ENCODE measurements around the gene ACTR6. TPM values are rescaled to one million over a fixed set of nuclear protein-coding genes. Genes with fewer than 3 reads are reported as not detected.

The ACTR6 gene
- total RNA-seq, 1 experiment from 2014 or later, result 34.9 TPM

DNA sequence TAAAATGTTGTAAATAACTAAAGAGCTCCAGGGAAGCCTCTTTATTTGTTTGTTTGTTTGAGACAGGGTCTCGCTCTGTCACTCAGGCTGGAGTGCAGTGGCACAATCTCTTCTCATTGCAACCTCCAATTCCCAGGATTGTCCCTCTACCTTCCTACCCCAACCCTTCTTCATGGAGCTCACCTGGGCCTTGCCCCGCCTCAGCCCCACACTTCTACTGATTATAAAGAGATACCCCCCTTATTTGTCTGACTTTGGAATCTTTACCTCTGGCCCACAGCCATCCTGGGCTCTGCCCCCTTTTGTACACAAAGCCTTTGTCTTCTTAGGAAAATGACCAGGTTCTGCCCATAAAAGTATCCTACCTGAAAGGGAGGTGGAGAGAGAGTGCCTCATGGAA is 48.8 kb upstream of the ACTR6 start:
- no peak overlapping the region for H3K4ac ChIP-seq (ENCODE audit: low read depth, low read length)
- no peak overlapping the region for H2BK120ac ChIP-seq (ENCODE audit: low read depth, low read length, poor library complexity, severe bottlenecking)
- Mint-ChIP-seq H3K4me1 (peaks cover 35 to 41% of the 10 kb centered on the region in 2 experiments), H3K4me3 (peak overlapping the region in 1 of 2 experiments; percentile 0; a peak in 1 of 5 replicates), H3K27me3 (ENCODE audit: low read depth) (no peaks in the 10 kb centered on the region), H3K9me3 (no peaks in the 10 kb centered on the region), H3K27ac (peak overlapping the region; percentile 91 to 98 (median 95)), H3K36me3 (ENCODE audit: insufficient read depth in 1 of 3, low read depth in 3 of 3) (peaks cover 0 to 2% (median 0%) of the 10 kb centered on the region in 3 experiments; a peak in 2 of 7 replicates)
- peaks cover 4% of the 10 kb centered on the region; the same call in 1 of the 2 replicates for H3K4me1 ChIP-seq (ENCODE audit: insufficient read depth, low read length)
- no peak overlapping the region for H4K8ac ChIP-seq (replicated peaks; ENCODE audit: insufficient read length, low read depth, low read length)
- H3K9me3 ChIP-seq (ENCODE audit: control insufficient read depth, low read depth, low read length), result no peaks in the 10 kb centered on the region
- peak overlapping the region; percentile 21 for H3K4me2 ChIP-seq (ENCODE audit: insufficient read depth, insufficient read length, low read length)
- no peak overlapping the region for H4K91ac ChIP-seq (ENCODE audit: insufficient read length, low read depth, low read length)
- H3T11ph ChIP-seq (ENCODE audit: low read length), result no peak overlapping the region
- no peak overlapping the region for H2BK20ac ChIP-seq (ENCODE audit: low read depth, low read length, poor library complexity, severe bottlenecking)
- H2AFZ ChIP-seq (ENCODE audit: low read length), result no peak overlapping the region
- H3K27me3 ChIP-seq (ENCODE audit: insufficient read depth, low read length), result no peaks in the 10 kb centered on the region
- H4K20me1 ChIP-seq (ENCODE audit: control insufficient read depth, insufficient read depth, insufficient read length), result no peaks in the 10 kb centered on the region
- H3K79me1 ChIP-seq (ENCODE audit: insufficient read depth, low read depth, low read length, poor library complexity, severe bottlenecking), result no peaks in the 10 kb centered on the region
- no peaks in the 10 kb centered on the region for H3K23me2 ChIP-seq (ENCODE audit: insufficient read length, low read depth, low read length, poor library complexity, severe bottlenecking)
- no peak overlapping the region for H2AK5ac ChIP-seq (ENCODE audit: insufficient read length, low read length)
- WGBS (ENCODE audit: extremely low coverage, insufficient read length, low lambda C conversion rate), result no CpG with 5 or more reads among the region's 2 CpGs
- DNase-seq, result peak; percentile 58
- no peaks in the 10 kb centered on the region for H3K79me2 ChIP-seq (ENCODE audit: insufficient read depth, low read length)
- H2BK5ac ChIP-seq (ENCODE audit: insufficient read length, low read length), result no peak overlapping the region
- H3K56ac ChIP-seq (ENCODE audit: insufficient read length, low read depth, low read length), result no peak overlapping the region
- H3K23ac ChIP-seq (ENCODE audit: insufficient read length, low read depth, low read length), result no peak overlapping the region
- H3K9ac ChIP-seq (ENCODE audit: extremely low read depth, insufficient read length, low read length), result no peak overlapping the region
- no peak overlapping the region for H3K14ac ChIP-seq (ENCODE audit: insufficient read depth, low read length)
- TF ChIP-seq, protein P1, sequence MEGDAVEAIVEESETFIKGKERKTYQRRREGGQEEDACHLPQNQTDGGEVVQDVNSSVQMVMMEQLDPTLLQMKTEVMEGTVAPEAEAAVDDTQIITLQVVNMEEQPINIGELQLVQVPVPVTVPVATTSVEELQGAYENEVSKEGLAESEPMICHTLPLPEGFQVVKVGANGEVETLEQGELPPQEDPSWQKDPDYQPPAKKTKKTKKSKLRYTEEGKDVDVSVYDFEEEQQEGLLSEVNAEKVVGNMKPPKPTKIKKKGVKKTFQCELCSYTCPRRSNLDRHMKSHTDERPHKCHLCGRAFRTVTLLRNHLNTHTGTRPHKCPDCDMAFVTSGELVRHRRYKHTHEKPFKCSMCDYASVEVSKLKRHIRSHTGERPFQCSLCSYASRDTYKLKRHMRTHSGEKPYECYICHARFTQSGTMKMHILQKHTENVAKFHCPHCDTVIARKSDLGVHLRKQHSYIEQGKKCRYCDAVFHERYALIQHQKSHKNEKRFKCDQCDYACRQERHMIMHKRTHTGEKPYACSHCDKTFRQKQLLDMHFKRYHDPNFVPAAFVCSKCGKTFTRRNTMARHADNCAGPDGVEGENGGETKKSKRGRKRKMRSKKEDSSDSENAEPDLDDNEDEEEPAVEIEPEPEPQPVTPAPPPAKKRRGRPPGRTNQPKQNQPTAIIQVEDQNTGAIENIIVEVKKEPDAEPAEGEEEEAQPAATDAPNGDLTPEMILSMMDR (conservative IDR thresholded peaks at IDR 0.05), result no peak
- no peak overlapping the region for H2BK12ac ChIP-seq (ENCODE audit: insufficient read length, low read depth, low read length)
- no peak overlapping the region for H2BK15ac ChIP-seq (ENCODE audit: low read depth, low read length)
- H3K18ac ChIP-seq (ENCODE audit: insufficient read length, low read depth, low read length), result no peak overlapping the region
- H3K27ac ChIP-seq (ENCODE audit: insufficient read length, low read depth, low read length), result peak overlapping the region; percentile 79
- no peak overlapping the region for H4K5ac ChIP-seq (ENCODE audit: insufficient read length, low read depth, low read length)
